HG02759 (cell line): Measurements from ENCODE around the gene XG.
"Not testable (repeated sequence)": the region's sequence is repeated elsewhere in the genome, so short reads cannot be mapped to it uniquely, and the experiment has no call there.

Source experiments
- ATAC-seq: cut with Tn5 transposase; IDR thresholded peaks from one replicate; pipeline ENCODE4 v1.9.1; 2021; ENCODE audit warnings: mild to moderate bottlenecking, moderate library complexity; ENCODE audit not compliant: unreplicated experiment

The XG gene

DNA sequence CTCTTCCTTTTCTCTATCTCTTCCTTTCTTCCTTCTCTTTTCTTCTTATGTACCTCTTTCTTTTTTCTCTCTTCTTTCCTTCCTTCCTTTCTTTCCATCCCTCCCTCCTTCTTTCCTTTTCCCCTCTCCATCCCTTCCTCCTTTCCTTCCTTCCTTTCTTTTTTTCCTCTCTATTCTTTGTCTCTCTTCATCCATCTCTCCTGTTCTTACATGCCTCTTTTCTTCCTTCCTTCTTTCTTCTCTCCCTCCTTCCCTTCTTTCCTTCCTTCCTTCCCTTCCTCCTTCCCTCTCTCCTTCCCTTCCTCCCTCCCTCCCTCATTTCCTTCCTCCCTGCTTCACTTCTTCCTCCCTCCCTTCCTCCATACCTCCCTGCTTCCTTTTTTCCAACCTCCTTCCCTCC is 19.2 kb upstream of the XG start:
- ATAC-seq, result no peak

GRCh38 chrX:2733286-2733685 is 18.6 kb upstream of the XG start:
- no peak for ATAC-seq

DNA sequence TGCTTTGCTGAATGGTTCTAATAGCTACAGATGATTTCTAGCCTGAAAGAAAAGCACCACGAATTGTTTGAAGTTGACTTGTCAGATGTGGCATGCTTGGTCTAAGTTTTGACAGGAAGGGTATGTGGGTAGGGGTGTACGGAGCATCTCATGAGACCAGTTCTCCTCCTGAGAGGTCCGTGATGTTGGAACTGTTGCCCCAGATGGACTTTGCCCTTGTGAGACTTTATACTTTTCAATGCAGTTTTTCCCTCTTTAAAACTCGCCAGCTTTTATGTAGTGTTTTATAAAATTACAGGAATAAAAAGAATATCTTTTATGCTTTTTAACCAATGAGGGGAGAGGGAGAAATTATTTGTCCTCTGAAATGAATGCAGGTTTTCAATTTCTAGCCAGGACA is 16.6 kb upstream of the XG start:
- no peak for ATAC-seq

GRCh38 chrX:2740672-2741071 is 11.2 kb upstream of the XG start:
- no peak for ATAC-seq

- ATAC-seq, result no peak
Observed at GRCh38 chrX:2741386-2741785, 10.5 kb upstream of the XG start.

- not testable (repeated sequence) for ATAC-seq
Observed at GRCh38 chrX:2746250-2746649, 5.6 kb upstream of the XG start.

DNA sequence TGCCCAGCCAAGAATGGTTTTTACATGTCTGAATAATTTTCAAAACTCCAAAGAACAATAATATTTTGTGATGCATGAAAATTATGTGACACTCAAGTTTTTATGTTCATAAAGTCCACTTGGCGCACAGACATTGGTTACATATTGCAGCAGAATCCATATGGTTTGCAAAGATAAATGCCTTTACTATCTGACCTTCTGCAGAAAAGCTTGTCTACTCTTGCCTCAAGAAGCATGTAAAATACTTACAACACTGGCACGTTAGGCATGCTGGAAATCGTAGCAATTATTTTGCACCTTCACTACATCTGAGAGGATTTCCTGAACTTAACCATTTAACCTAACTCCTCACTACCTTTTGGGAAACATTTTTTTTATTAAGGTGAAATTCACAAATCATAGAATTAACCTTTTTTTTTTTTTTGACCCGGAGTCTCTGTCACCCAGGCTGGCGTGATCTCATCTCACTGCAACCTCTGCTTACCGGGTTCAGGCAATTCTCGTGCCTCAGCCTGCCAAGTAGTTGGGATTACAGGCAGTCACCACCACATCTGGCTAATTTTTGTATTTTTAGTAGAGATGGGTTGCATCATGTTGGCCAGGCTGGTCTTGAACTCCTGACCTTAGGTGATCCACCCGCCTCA is 3.5 kb upstream of the XG start:
- no peak for ATAC-seq

DNA sequence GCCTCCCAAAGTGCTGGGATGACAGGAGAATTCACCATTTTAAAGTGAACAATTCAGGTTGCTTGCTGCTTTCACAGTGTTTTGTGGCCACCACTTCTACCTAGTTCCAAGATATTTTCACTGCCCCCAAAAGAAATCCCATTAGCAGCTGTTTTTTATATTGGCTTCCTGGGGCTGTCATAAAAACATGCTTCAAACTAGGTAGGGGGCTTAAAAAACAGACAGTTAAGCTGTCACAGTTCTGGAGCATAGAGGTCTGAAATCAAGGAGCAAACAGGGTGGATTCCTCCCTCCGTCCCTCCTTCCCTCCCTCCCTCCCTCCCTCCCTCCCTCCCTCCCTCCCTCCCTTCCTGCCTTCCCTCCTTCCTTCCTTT is 3.0 kb upstream of the XG start:
- ATAC-seq, result no peak

- ATAC-seq, result no peak
Observed at GRCh38 chrX:2751291-2751690, 549 bp upstream of the XG start.

GRCh38 chrX:2752441-2752840 is 601 bp downstream of the XG start:
- not testable (repeated sequence) for ATAC-seq

- ATAC-seq, result not testable (repeated sequence)
Observed at GRCh38 chrX:2755163-2755715, 3.4 kb downstream of the XG start.

GRCh38 chrX:2756548-2756947 is 4.7 kb downstream of the XG start:
- ATAC-seq, result no peak

DNA sequence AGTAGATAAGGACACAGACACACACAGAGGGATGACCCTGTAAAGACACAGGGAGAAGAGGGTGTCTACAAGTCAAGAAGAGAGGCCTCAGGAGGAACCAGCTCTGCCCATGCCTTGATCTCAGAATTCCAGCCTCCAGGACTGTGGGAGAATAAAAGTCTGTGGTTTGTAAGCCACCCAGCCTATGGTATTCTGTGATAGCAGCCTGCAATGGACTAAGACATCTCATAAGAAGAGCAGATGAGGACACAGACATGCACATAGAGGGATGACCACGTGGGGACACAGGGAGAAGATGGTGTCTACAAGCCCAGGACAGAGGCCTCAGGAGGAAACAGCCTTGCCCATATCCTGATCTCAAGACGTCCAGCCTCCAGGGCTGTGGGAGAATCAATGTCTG is 9.4 kb downstream of the XG start:
- ATAC-seq, result no peak

DNA sequence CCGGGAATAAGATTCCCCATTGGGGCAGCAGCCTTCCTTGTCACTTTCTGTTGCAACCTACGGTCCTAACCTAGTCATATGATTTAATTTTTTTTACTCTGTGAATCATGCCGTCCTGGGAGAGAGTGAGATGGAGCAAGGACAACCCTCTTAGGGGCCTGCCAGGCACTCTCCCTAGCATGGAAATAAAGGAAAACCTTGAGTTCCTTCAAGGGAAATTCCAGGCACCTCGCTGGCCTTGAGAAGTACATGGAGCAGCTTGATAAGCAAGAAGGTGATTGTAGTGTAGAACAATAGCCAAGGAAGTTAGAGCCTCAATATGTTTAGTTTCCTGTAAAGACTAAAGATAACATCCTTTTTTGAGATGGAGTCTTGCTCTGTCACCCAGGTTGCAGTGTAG is 10.8 kb downstream of the XG start:
- ATAC-seq, result not testable (repeated sequence)

- not testable (repeated sequence) for ATAC-seq
Observed at GRCh38 chrX:2764766-2765548, 13.1 kb downstream of the XG start.

DNA sequence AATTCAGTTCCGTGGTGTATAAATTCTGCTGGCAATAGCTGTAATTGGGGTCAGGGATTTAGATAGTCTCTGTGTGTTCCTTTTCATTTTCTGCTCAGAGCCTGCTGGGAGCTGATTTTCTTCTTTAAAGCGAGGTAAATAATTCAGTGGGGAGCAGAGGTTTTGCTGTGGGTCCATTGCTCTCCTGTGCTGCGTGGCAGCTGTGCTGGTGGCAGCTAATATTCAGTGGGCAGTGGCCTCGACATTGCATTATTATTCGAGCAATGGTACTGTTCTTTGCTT is 13.7 kb downstream of the XG start:
- ATAC-seq, result no peak

DNA sequence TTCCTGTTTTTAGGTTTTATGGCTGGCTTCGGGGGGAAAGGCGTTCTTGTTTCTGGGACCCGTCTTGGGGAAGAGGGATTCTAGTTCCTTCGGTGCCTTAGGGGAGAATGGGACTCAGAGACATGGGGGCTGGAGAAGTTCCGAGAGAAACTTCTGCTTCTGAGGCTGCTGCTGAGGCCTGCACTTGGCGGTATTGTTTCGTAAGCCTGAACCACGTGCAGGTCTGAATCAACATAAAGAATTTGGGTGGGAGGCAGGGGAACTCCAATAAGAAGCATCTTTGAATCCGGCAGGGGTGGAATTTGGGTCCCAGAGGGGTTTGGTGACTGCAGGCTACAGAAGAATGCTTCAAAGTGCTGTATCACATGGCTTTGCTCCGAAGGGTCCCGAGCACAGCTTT is 15.1 kb downstream of the XG start:
- no peak for ATAC-seq

- no peak for ATAC-seq
Observed at GRCh38 chrX:2767631-2768455, 16.0 kb downstream of the XG start.

DNA sequence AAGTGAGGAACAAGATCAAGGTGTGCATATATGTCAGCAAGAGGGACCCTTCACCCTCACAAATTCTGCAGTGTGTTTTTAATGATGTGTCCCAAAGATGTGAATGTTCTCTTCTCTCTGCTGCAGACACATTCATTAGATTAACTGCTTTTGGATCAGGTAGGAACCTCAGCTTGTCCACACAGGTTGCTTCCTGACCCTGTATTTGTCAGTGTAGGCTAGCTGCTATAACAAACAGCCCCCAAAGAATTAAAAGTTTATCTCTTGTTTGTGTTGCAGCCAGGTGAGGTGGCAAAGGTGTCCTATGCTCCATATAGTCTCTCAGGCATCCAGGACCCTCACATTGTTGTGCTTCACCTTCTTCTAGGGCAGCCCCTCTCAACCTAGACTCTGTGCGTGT is 17.8 kb downstream of the XG start:
- ATAC-seq, result no peak

GRCh38 chrX:2773166-2774055 is 21.6 kb downstream of the XG start:
- not testable (repeated sequence) for ATAC-seq

- ATAC-seq, result no peak
Observed at GRCh38 chrX:2774057-2774456, 22.2 kb downstream of the XG start.
